K562 (cell line): ENCODE measurements around the gene SMS. TPM values are rescaled to one million over a fixed set of nuclear protein-coding genes. Genes with fewer than 3 reads are reported as not detected.

ENCODE experiments used
- CTBP1 ChIP-seq: fragments of 450-650 bp; IDR thresholded peaks from 2 replicates; pipeline ENCODE4 v1.6.1; 2016; ENCODE audit warnings: borderline replicate concordance
- MNT ChIP-seq, 2 experiments: fragments of 450-650 bp; conservative IDR thresholded peaks; 2 replicates each; pipeline ENCODE4 v1.6.1; 2017; ENCODE audit warnings: mild to moderate bottlenecking in 2 of 2, moderate library complexity in 2 of 2
- POLR2AphosphoS5 ChIP-seq: IDR thresholded peaks from 2 replicates; pipeline ENCODE4 v1.6.1; 2011; ENCODE audit warnings: mild to moderate bottlenecking, low read depth, low read length, moderate library complexity; ENCODE audit not compliant: control insufficient read depth, insufficient read depth
- PRDM10 ChIP-seq: fragments of 450-650 bp; IDR thresholded peaks from 2 replicates; pipeline ENCODE4 v1.6.1; 2018; ENCODE audit not compliant: partially characterized antibody
- SMARCA5 ChIP-seq: fragments of 450-650 bp; IDR thresholded peaks from 2 replicates; pipeline ENCODE4 v1.6.1; 2016
- SMC3 ChIP-seq: conservative IDR thresholded peaks from 2 replicates; pipeline ENCODE4 v1.6.1; 2011; ENCODE audit warnings: low read depth, low read length, improper control_type of control experiment; ENCODE audit not compliant: insufficient read depth
- TAF1 ChIP-seq: IDR thresholded peaks from 2 replicates; pipeline ENCODE4 v1.6.1; 2011; ENCODE audit warnings: mild to moderate bottlenecking, low read length, moderate library complexity; ENCODE audit not compliant: insufficient read depth, control insufficient read depth, severe bottlenecking; ENCODE audit errors: extremely low read depth
- TSHZ1 ChIP-seq: fragments of 250-450 bp; sonication (Bioruptor Pico); IDR thresholded peaks from 2 replicates; pipeline ENCODE4 v1.4.0; 2020; ENCODE audit warnings: mild to moderate bottlenecking, moderate library complexity
- VEZF1 ChIP-seq: fragments of 200-800 bp; sonication (Bioruptor generic); IDR thresholded peaks from 2 replicates; pipeline ENCODE4 v1.6.1; 2017; ENCODE audit warnings: missing genetic modification characterization, missing compliant biosample characterization
- ZNF589 ChIP-seq: fragments of 200-800 bp; sonication (Bioruptor generic); IDR thresholded peaks from 2 replicates; pipeline ENCODE4 v1.6.1; 2016; ENCODE audit warnings: low read depth, missing genetic modification characterization, missing compliant biosample characterization
- ZNF592 ChIP-seq: fragments of 450-650 bp; IDR thresholded peaks from 2 replicates; pipeline ENCODE4 v1.6.1; 2017; ENCODE audit warnings: antibody characterized with exemption, mild to moderate bottlenecking
- polyA plus RNA-seq, 8 experiments: library from polyadenylated mRNA; depleted of rRNA in 4 of 8; stranded (reverse) in 5 of 8; unstranded in 3 of 8; fragments of >200 nt; fragmentation: Nextera tagmentation in 2 of 8; fragmentation: Illumina TruSeq in 1 of 8; extraction: Ambion mirVana in 2 of 8; extraction: Trizol in 1 of 8; gene quantifications; 2 replicates each; pipeline versions ENCODE4 v1.2.1 to v1.2.3, GENCODE V29; 2011 to 2014; ENCODE audit warnings: inconsistent platforms in 1 of 8, missing spikeins in 1 of 8
- total RNA-seq, 7 experiments: library from RNA; depleted of rRNA in 6 of 7; stranded (reverse); fragments of >200 nt in 6 of 7; fragmentation: Illumina TruSeq in 2 of 7; extraction: Trizol in 2 of 7; gene quantifications; 2 replicates each; pipeline versions ENCODE4 v1.2.1 to v1.2.3, GENCODE V29; 2011 to 2021; ENCODE audit warnings: low replicate concordance in 1 of 7

Gene SMS
- total and polyA plus RNA-seq, 9 of the 15 experiments (the other 6 are each of a cell fraction or from before 2014, with no cell fraction given), result 71.1 to 193 (median 152) TPM

DNA sequence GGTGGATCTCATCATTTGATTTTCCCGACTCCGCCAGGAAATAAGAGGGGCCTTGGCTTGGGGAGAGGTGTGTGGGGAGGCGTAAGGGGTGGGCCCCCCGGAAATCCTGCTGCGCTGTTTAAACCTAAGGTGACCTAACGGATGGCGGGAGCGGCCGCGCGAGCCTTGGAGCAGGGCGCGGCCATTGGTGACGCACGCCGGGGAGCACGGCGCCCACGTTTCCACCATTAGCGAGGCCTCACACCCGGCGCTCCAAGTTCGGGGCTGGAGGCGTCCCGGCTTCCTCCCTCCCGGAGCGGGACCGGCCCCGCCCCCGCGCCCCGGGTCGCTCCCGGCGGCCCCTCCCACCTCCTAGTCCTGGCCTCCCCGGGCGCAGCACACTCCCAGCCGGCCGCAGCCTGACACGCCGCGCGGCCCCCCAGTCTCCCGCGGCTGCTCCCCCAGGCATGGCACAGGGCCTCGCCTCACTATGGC, at the start of gene SMS (continued):
- TF ChIP-seq ZNF592 (peak; percentile 29; the same call in 1 of the 2 replicates), ZNF589 (0 out of 2 replicates have a peak, but pooled peaks have one; percentile 36), VEZF1 (peak; percentile 73), CTBP1 (peak; percentile 57; the same call in 1 of the 2 replicates), PRDM10 (peak; percentile 54), TSHZ1 (no peak), MNT (conservative IDR thresholded peaks at IDR 0.05) (peak; percentile 27 to 66; a peak in 2 of 4 replicates), SMC3 (no peak), SMARCA5 (no peak), POLR2AphosphoS5 (peak; percentile 56; the same call in 1 of the 2 replicates), TAF1 (peak; percentile 49)
